GM19043 (cell line): ENCODE measurements around the gene MYO9B.
"Not testable (repeated sequence)": the region's sequence is repeated elsewhere in the genome, so short reads cannot be mapped to it uniquely, and the experiment has no call there.

Source experiments
- ATAC-seq: cut with Tn5 transposase; IDR thresholded peaks from one replicate; pipeline ENCODE4 v1.9.1; 2021; ENCODE audit warnings: low read depth; ENCODE audit not compliant: unreplicated experiment

MYO9B gene

GRCh38 chr19:17086834-17087233 is 11.3 kb downstream of the MYO9B start:
- ATAC-seq, result no peak

GRCh38 chr19:17088552-17088951 is 13.0 kb downstream of the MYO9B start:
- no peak for ATAC-seq

DNA sequence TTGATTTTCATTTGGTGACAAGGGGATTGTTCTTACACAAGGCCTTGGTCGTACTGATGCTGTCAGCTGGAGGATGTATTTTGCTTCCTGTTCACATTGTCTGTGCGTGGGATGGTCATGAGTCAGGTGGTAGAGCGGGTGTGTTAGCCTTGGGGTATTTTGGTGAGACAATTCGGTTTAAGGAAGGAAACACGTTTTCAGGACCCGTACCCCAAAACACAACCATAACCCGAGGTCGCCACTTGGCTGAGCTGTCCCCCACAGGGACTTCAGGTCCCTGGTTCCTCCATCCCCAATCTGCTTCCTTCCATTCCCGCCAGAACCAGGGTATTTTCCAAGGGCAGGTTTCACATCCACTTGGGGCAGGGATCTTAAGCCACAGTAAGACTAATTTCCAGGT is 15.0 kb downstream of the MYO9B start:
- ATAC-seq, result no peak

- ATAC-seq, result no peak
These were observed 16.3 kb downstream of the MYO9B start for GRCh38 chr19:17091758-17092333.

DNA sequence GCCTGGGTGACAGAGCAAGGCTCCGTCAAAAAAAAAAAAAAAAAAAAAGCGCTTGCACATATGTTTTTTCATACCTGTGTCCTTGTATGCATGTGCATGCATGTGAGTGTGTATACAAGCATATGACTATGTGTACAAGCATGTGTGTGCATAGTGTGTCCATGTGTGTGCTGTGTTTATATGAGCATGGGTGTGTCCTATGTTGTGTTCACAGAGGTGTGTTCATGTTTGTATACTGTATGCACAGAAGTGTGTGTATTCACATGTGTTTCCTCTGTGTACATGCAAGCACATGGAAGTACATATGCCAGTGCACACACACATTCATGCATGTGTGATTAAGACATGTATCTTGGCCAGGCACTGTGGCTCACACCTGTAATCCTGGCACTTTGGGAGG is 17.1 kb downstream of the MYO9B start:
- no peak for ATAC-seq

- not testable (repeated sequence) for ATAC-seq
These were observed 19.1 kb downstream of the MYO9B start for GRCh38 chr19:17094694-17095093.

DNA sequence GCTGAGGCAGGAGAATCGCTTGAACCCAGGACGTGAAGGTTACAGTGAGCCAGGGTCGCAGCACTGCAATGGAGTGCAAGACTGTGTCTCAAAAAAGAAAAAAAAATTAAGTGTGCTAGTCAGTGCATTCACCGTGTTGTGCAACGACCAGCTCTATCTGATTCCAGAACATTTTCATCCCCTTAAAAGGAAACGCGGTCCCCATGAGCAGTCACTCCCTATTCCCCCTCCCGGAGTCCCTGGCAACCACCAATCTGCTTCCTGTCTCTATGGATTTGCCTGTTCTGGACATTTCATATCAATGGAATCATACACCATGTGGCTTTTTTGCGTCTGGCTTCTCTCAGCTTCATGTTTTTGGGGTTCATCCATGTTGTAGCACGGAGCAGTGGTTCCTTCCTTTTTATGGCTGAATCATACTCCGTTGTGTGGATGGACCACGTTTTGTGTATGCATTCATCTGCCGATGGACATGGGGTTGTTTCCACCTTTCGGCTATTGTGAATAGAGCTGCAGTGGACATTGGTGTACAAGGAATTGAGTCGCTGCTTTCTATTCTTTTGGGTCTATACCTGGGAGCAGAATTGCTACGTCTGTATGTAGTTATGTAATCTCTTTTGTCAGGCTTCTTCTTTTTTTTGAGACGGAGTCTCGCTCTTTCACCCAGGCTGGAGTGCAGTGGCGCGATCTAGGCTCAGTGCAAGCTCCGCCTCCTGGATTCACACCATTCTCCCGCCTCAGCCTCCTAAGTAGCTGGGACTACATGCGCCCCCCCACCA is 19.8 kb downstream of the MYO9B start:
- no peak for ATAC-seq

DNA sequence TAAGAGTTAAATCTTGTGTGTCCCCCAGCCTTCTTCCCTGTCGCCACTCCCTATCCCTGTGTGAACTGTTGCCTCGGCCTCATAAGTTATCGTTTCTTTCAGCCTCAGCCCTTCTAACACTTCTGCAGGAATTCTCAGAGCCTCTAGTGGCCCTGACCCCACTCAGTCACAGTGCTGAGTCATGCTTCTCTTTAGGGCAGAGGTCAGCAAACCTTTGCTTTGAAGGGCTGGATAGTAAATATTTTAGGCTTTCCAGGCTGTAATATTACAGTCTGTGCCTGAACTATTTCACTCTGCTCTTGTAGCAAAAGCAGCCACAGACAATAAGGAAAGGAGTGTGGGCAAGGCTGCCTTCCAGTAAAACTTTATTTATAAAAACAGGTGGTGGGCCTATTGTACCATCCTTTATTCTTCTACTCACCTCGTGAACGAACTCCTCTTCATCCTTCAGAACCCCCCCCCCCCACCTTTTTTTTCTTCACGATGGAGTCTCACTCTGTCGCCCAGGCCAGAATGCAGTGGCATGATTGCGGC is 22.1 kb downstream of the MYO9B start:
- no peak for ATAC-seq

- ATAC-seq, result no peak
These were observed 22.7 kb downstream of the MYO9B start for GRCh38 chr19:17098326-17098725.

DNA sequence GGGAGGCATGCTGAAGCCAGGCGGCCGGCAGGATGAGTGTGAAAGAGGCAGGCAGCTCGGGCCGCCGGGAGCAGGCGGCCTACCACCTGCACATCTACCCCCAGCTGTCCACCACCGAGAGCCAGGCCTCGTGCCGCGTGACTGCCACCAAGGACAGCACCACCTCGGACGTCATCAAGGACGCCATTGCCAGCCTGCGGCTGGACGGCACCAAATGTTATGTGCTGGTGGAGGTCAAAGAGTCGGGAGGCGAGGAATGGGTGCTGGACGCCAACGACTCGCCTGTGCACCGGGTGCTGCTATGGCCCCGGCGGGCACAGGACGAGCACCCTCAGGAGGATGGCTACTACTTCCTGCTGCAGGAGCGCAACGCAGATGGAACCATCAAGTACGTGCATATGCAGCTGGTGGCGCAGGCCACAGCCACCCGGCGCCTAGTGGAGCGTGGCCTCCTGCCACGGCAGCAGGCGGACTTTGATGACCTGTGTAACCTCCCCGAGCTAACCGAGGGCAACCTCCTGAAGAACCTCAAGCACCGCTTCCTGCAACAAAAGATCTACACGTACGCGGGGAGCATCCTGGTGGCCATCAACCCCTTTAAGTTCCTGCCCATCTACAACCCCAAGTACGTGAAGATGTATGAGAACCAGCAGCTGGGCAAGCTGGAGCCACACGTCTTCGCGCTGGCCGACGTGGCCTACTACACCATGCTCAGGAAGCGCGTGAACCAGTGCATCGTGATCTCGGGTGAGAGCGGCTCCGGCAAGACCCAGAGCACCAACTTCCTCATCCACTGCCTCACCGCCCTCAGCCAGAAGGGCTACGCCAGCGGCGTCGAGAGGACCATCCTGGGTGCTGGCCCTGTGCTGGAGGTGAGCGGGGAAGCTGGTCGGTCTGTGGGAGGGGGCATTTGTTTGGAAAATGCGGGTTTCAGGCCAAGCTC is 26.4 kb downstream of the MYO9B start:
- ATAC-seq, result no peak

DNA sequence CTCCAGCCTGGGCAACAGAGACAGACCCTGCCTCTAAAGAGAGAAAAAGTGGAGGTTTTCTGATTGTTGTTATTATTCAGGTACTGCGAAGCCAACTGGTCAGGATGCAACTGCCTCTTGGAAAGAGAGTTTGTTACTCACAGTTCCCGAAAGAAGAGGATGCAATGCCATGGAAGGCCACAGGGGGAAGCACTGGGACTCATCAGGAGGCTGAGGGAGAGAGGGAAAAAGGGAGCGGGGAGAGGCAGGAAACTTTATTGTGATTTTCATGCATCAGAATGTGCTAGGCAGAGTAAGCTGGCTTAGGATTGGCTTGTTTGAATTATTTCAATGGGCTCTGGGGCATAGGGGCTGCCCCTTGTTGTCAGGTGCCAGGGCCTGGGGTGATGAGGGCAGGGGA is 27.6 kb downstream of the MYO9B start:
- ATAC-seq, result no peak

DNA sequence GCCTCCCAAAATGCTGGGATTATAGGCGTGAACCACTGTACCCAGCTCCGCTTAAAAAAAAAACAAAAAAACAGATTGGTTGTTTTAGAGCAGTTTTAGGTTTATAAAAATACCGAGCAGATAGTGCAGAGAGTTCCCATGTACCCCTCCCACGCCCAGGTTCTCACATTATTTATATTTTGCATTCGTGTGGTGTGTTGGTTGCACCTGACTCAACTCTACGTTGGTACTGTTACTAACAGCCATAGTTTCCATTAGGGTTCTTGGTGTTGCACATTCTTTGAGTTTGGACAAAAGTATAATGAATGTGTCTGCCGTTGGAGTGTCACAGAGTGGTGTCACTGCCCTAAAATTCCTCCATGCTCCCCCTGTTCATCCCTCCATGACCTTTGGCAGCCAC is 29.1 kb downstream of the MYO9B start:
- ATAC-seq, result no peak

DNA sequence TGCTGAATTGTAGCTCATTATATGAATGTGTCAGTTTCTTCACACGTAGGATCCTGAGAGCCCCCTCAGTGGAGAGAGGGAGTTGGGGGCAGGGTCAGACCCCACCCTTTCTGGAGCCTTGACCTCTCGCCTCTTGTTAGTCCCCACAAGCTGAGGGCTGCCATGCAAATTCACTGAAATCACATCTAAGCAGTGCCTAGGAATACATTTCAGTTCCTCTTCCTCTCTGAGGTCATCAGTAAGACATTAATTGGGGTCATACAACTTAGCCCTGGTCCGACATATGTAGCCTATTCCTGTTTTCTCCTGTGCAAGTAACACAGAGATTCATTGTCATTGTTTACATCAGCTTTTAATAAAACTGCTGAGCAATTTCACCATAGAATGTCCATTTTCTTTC is 30.0 kb downstream of the MYO9B start:
- peak; percentile 45 for ATAC-seq

DNA sequence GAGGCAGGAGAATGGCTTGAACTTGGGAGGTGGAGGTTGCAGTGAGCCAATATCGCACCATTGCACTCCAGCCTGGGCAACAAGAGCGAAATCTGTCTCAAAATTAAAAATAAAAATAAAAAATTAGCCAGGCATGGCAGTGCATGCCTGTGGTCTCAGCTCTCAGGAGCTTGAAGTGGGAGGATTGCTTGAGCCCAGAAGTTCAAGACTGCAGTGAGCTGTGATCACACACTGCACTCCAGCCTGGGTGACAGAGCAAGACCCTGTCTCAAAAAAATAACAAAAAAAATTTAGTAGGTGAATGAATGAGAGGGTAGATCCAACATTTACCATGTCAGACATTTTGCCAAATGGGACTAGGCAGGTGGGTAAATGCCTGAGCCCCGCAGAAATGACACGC is 31.4 kb downstream of the MYO9B start:
- ATAC-seq, result not testable (repeated sequence)

GRCh38 chr19:17107546-17108452 is 32.2 kb downstream of the MYO9B start:
- no peak for ATAC-seq

DNA sequence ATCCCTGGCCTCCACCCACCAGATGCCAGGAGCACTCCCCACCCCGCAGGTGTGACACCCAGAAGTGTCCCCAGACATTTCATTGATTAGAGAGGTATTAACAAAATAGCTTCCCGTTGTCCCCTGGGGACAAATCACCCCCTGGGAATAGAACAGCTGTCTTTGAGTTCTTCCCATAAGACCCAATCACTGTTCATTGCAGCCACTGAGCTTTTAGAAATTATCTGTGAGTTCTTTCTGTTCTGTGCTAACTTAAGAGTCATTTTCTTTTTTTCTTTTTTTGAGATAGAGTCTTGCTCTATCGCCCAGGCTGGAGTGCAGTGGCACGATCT is 32.8 kb downstream of the MYO9B start:
- ATAC-seq, result no peak

DNA sequence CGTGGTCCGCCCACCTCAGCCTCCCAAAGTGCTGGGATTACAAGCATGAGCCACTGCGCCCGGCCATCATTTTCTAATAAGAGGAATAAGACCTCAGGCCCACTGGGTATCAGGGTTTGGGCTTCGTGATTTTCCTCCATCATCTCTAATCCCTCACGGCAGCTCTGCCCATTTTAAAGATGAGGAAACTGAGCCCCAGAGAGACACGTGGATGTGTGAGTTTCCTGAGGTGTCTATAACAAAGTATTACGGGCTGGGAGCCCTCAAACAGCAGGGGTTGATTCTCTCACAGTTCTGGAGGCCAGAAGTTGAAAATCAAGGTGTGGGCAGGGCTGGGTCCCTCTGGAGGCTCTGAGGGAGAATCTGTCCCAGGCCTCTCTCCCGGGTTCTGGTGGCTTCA is 33.7 kb downstream of the MYO9B start:
- ATAC-seq, result no peak

GRCh38 chr19:17109962-17110598 is 34.5 kb downstream of the MYO9B start:
- ATAC-seq, result no peak

- no peak for ATAC-seq
These were observed 35.0 kb downstream of the MYO9B start for GRCh38 chr19:17110599-17110966.

DNA sequence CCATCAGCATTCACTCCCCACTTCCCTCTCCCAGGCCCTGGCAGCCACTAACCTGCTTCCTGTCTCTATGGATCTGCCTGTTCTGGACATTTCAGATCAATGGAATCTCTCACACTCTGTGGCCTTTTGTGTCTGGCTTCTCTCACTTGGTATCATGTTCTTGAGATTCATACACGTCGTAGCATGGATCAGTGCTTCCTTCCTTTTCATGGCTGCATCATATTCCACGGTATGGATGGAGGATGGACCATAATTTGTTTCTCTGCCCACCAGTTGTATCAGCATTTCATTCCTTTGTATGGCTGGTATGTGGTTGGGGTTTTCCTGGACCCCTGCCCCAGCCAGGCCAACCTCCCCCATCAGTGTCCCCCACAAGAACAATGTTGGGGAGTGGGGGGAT is 36.2 kb downstream of the MYO9B start:
- ATAC-seq, result no peak
